SH-SY5Y (cell line): Measurements from ENCODE around the gene PARD3.

Source experiments
- GATA2 ChIP-seq: IDR thresholded peaks from 2 replicates; pipeline ENCODE4 v1.6.1; 2011; ENCODE audit warnings: mild to moderate bottlenecking, low read depth, low read length
- GATA3 ChIP-seq: IDR thresholded peaks from 2 replicates; pipeline ENCODE4 v1.6.1; 2011; ENCODE audit warnings: low read depth, mild to moderate bottlenecking, low read length, moderate library complexity

- TF ChIP-seq GATA3 (no peak), GATA2 (no peak)
Measured at GRCh38 chr10:34438741-34439140, 376.4 kb downstream of the PARD3 start.
